ENCODE data around the gene LRRC73.
"Not testable (repeated sequence)": the region's sequence is repeated elsewhere in the genome, so short reads cannot be mapped to it uniquely, and the experiment has no call there.

The LRRC73 gene

DNA sequence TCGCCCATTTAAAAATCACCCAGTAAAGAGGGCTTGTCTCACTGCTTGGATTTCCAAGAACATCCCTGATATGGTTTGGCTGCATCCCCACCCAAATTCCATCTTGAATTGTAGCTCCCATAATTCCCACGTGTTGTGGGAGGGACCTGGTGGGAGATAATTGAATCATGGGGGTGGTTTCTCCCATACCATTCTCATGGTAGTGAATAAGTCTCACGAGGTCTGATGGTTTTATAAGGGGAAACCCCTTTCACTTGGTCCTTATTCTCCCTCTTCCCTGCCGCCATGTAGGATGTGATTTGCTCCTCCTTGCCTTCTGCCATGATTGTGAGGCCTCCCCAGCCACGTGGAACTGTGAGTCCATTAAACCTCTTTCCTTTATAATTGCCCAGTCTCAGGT lies 42.9 kb downstream of the LRRC73 start:
- DNase-seq (ENCODE audit: extremely low read depth in 1 of 2, low read depth in 1 of 2): not testable (repeated sequence)

DNA sequence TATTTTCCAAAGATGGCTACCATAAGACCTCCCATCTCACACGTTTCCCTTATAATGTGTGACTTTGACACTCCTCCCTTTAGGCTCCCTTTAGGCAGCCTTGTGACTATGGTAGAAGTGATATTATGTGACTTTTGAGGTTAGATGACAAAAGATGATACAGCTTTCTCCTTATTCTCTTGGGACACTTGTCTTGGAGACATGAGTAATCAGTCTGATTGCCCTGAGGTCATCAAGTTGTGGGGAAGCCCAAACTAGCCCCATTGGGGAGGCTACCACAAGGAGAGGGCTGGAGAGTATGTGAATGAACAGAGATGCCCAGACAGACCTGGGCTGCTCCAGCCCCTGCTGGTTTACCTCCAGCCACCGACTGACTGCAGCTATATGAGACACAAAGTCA lies 44.2 kb downstream of the LRRC73 start:
- DNase-seq (ENCODE audit: extremely low read depth in 1 of 2, low read depth in 1 of 2): no peak

DNA sequence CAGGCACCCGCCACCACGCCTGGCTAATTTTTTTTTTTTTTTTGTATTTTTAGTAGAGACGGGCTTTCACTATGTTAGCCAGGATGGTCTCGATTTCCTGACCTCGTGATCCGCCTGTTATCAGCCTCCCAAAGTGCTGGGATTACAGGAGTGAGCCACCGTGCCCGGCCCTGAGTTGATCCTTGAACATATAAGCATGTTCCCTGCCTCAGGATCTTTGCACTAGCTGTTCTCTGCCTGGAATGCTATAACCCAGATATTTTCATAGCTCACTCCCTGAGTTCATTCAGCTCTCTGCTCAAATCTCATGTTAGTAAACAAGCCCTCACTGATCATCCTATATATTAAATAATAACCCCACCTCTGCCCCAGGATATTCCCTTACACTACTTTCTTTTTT lies 45.8 kb downstream of the LRRC73 start:
- DNase-seq (ENCODE audit: extremely low read depth in 1 of 2, low read depth in 1 of 2): no peak

DNA sequence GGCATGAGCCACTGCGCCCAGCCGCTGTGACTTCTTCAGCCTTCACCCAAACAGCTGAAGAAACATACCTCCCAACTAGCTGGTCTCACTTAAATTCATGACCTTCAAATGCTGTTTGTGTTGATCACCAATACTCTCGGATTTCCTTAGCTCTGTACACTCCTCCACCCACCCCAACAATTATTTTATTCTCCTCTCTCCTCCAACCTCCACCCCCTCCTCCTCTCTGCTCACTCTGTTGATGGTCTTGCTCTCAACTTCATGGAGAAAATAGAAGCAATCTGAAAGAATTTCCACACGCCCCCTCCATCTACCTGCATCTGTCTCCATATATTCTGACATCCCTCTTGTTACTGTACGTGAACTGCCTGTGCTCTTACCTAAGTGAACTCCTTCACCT lies 48.2 kb downstream of the LRRC73 start:
- no peak for DNase-seq (ENCODE audit: extremely low read depth in 1 of 2, low read depth in 1 of 2)

DNA sequence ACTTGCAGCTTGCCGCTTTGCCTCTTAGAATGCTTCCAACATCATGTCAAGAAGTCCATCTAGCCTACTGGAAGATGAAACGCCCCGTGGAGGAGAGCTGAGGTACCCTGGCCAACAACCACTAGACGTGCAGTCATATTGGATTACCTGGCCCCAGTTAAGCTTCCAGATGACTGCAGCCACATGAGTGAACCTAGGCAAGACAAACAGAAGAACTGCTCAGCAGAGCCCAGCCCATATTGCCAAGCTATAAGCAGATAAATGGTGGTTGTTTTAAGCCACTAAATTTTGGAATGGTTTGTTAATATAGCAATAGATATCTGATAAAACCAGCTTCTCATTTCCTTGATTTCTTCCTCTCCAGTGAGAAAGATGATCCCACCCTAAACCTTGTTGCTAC lies 50.1 kb downstream of the LRRC73 start:
- no peak for DNase-seq (ENCODE audit: extremely low read depth in 1 of 2, low read depth in 1 of 2)

DNA sequence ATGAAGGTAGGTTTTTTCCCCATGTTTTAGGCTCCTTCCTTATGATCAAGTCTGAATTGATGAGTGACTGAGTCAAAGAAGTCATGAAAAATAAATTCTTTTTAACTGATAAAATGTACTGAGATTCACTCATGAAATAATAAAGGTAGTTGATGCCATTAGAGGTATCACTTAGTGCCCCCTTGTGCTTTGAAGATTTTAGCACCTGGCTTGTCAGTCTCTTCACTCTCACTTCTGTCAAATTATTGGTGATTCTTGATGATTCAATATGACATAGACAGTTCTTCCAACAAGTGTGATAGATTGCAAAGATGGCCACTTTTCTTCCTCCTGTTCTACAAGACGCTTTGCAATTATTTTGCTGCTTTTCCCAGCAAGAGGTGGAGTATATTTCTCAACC lies 50.6 kb downstream of the LRRC73 start:
- DNase-seq (ENCODE audit: extremely low read depth in 1 of 2, low read depth in 1 of 2): no peak

DNA sequence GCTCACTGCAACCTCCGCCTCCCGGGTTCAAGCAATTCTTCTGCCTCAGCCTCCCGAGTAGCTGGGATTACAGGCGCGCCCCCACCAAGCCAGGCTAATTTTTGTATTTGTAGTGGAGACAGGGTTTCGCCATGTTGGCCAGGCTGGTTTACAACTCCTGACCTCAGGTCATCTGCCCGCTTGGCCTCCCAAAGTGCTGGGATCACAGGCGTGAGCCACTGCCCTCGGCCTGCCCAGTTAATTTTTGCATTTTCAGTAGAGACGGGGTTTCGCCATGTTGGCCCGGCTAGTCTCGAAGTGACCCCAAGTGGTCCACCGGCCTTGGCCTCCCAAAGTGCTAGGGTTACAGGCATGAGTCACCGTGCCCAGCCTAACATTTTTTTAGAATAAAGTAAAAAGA lies 52.0 kb downstream of the LRRC73 start:
- DNase-seq (ENCODE audit: extremely low read depth in 1 of 2, low read depth in 1 of 2): not testable (repeated sequence)

DNA sequence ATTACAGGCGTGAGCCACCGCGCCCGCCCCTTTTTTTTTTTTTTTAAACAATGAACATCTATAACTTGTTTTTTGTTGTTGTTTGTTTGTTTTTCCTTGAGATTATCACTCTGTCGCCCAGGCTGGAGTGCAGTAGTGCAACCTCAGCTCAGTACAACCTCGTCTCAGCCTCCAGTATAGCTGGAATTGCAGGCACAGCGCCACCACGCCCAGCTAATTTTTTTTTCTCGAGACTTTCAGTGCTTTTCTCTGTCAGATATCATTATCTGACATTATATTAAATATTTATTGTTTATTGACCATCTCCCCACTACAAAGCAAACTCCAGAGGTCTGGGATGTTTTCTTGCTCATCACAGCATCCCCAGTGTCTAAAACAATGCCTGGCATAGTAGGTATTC lies 52.5 kb downstream of the LRRC73 start:
- DNase-seq (ENCODE audit: extremely low read depth in 1 of 2, low read depth in 1 of 2): no peak

Measured in activated CD8-positive, alpha-beta memory T cell treated with anti-CD3 and anti-CD28 coated beads for 1 hour (primary cell).